HT1080 (cell line): ENCODE results near the gene CDH23. TPM values are rescaled to one million over a fixed set of nuclear protein-coding genes. Genes with fewer than 3 reads are reported as not detected.

Experiments used
- DNase-seq: peaks from one replicate; pipeline ENCODE4 v3.0.0-alpha.2; 2015; ENCODE audit warnings: low read depth
- total RNA-seq: library from RNA; depleted of rRNA; stranded (reverse); fragments of >200 nt; shearing (Covaris generic); gene quantifications from 2 replicates; pipeline ENCODE4 v1.2.3, GENCODE V29; 2014

The CDH23 gene
- total RNA-seq, 1 experiment from 2014 or later, result 0.23 TPM

GRCh38 chr10:71482620-71483019 lies 85.9 kb downstream of the CDH23 start:
- DNase-seq, result no peak

- no peak for DNase-seq
Measured at GRCh38 chr10:71483135-71483534, 86.4 kb downstream of the CDH23 start.

GRCh38 chr10:71483885-71484751 lies 87.4 kb downstream of the CDH23 start:
- DNase-seq, result no peak

GRCh38 chr10:71486484-71487114 lies 89.9 kb downstream of the CDH23 start:
- no peak for DNase-seq

- no peak for DNase-seq
Measured at GRCh38 chr10:71487726-71488125, 91.0 kb downstream of the CDH23 start.

GRCh38 chr10:71489077-71489476 lies 92.4 kb downstream of the CDH23 start:
- DNase-seq, result no peak

- DNase-seq, result no peak
Measured at GRCh38 chr10:71492872-71493271, 96.2 kb downstream of the CDH23 start.

GRCh38 chr10:71493741-71494140 lies 97.0 kb downstream of the CDH23 start:
- DNase-seq, result no peak

- no peak for DNase-seq
Measured at GRCh38 chr10:71494476-71494875, 97.8 kb downstream of the CDH23 start.

- DNase-seq, result no peak
Measured at GRCh38 chr10:71494980-71495381, 98.3 kb downstream of the CDH23 start.

- DNase-seq, result no peak
Measured at GRCh38 chr10:71496927-71497762, 100.4 kb downstream of the CDH23 start.

- DNase-seq, result no peak
Measured at GRCh38 chr10:71497763-71498326, 101.1 kb downstream of the CDH23 start.

- DNase-seq, result no peak
Measured at GRCh38 chr10:71501402-71501801, 104.7 kb downstream of the CDH23 start.

- DNase-seq, result no peak
Measured at GRCh38 chr10:71502190-71502589, 105.5 kb downstream of the CDH23 start.

- DNase-seq, result no peak
Measured at GRCh38 chr10:71502851-71503250, 106.1 kb downstream of the CDH23 start.

GRCh38 chr10:71504168-71504567 lies 107.4 kb downstream of the CDH23 start:
- DNase-seq, result no peak

GRCh38 chr10:71504570-71504969 lies 107.8 kb downstream of the CDH23 start:
- no peak for DNase-seq

GRCh38 chr10:71505862-71506261 lies 109.1 kb downstream of the CDH23 start:
- DNase-seq, result no peak

GRCh38 chr10:71509444-71509843 lies 112.7 kb downstream of the CDH23 start:
- no peak for DNase-seq

- no peak for DNase-seq
Measured at GRCh38 chr10:71511206-71511605, 114.5 kb downstream of the CDH23 start.

- no peak for DNase-seq
Measured at GRCh38 chr10:71512312-71512711, 115.6 kb downstream of the CDH23 start.
